Endothelial cell (in vitro differentiated cells): ENCODE measurements around the gene KCND2. TPM values are rescaled to one million over a fixed set of nuclear protein-coding genes. Genes with fewer than 3 reads are reported as not detected.

Experiments
- DNase-seq: peaks from one replicate; pipeline ENCODE4 v3.0.0; 2021; ENCODE audit warnings: low spot score
- H3K27ac Mint-ChIP-seq: one replicate; pipeline ENCODE4 v1.8.0; 2021; ENCODE audit warnings: mixed read lengths, inconsistent platforms; ENCODE audit not compliant: unreplicated experiment
- H3K27me3 Mint-ChIP-seq: one replicate; pipeline ENCODE4 v1.8.0; 2021; ENCODE audit warnings: mild to moderate bottlenecking, moderate library complexity, mixed read lengths, inconsistent platforms; ENCODE audit not compliant: unreplicated experiment
- H3K36me3 Mint-ChIP-seq: one replicate; pipeline ENCODE4 v1.8.0; 2021; ENCODE audit warnings: mild to moderate bottlenecking, low read depth, mixed read lengths, inconsistent platforms; ENCODE audit not compliant: unreplicated experiment
- H3K4me1 Mint-ChIP-seq: one replicate; pipeline ENCODE4 v1.8.0; 2021; ENCODE audit warnings: mild to moderate bottlenecking, mixed read lengths, inconsistent platforms; ENCODE audit not compliant: unreplicated experiment
- H3K4me3 Mint-ChIP-seq: one replicate; pipeline ENCODE4 v1.8.0; 2021; ENCODE audit warnings: mild to moderate bottlenecking, mixed read lengths, inconsistent platforms; ENCODE audit not compliant: unreplicated experiment
- H3K9me3 Mint-ChIP-seq: one replicate; pipeline ENCODE4 v1.8.0; 2021; ENCODE audit warnings: mixed read lengths, inconsistent platforms; ENCODE audit not compliant: unreplicated experiment
- CTCF ChIP-seq: fragments of 200-600 bp; sonication (generic); IDR thresholded peaks from one replicate; pipeline ENCODE4 v1.5.0; 2021; ENCODE audit warnings: antibody characterized with exemption; ENCODE audit not compliant: unreplicated experiment
- total RNA-seq: library from RNA; stranded (reverse); fragmentation: NEBNext Ultra II Directional; extraction: Animal tissue kit (Norgen Biotek cat#: 25700); gene quantifications from one replicate; pipeline ENCODE4 v1.2.1, GENCODE V29; 2021; ENCODE audit not compliant: unreplicated experiment

KCND2 gene
- total RNA-seq, 1 donor from 2014 or later = 0.28 TPM

GRCh38 chr7:120445276-120445675 lies 172.3 kb downstream of the KCND2 start:
- TF ChIP-seq CTCF = no peak
- Mint-ChIP-seq H3K4me3 (no peak overlapping the region), H3K4me1 (no peaks in the 10 kb centered on the region), H3K36me3 (no peaks in the 10 kb centered on the region), H3K27ac (no peak overlapping the region), H3K9me3 (no peaks in the 10 kb centered on the region), H3K27me3 (no peaks in the 10 kb centered on the region)
- no peak for DNase-seq

DNA sequence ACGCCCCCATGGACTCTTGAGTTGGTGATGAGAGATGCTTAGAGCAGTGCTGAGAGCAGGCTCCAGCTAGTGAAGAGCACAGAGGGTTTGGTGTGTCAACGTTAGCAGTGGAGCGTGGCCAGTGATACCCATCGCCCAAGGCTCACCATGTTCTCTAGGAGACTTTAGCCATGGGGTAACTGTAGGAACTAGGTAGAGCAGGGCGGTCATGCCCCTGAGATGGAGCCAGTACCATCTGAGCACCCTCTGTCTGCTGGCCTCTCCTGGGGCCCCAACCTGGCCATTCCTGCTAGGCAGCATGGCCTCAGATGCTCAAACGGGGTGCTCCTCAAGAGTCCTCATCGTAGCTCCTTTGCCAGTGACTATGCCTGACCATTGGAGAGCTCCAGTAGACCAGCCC lies 179.7 kb downstream of the KCND2 start:
- peaks cover 3% of the 10 kb centered on the region for H3K27me3 Mint-ChIP-seq
- H3K9me3 Mint-ChIP-seq = peaks cover 9% of the 10 kb centered on the region
- no peak overlapping the region for H3K27ac Mint-ChIP-seq
- peaks cover 11% of the 10 kb centered on the region for H3K36me3 Mint-ChIP-seq
- TF ChIP-seq CTCF = no peak
- H3K4me1 Mint-ChIP-seq = no peaks in the 10 kb centered on the region
- no peak for DNase-seq
- no peak overlapping the region for H3K4me3 Mint-ChIP-seq

GRCh38 chr7:120456699-120457098 lies 183.7 kb downstream of the KCND2 start:
- Mint-ChIP-seq H3K27me3 (peaks cover 3% of the 10 kb centered on the region), H3K36me3 (peaks cover 11% of the 10 kb centered on the region), H3K4me1 (no peaks in the 10 kb centered on the region), H3K9me3 (peaks cover 9% of the 10 kb centered on the region), H3K4me3 (no peak overlapping the region), H3K27ac (no peak overlapping the region)
- no peak for DNase-seq
- no peak for TF ChIP-seq CTCF

DNA sequence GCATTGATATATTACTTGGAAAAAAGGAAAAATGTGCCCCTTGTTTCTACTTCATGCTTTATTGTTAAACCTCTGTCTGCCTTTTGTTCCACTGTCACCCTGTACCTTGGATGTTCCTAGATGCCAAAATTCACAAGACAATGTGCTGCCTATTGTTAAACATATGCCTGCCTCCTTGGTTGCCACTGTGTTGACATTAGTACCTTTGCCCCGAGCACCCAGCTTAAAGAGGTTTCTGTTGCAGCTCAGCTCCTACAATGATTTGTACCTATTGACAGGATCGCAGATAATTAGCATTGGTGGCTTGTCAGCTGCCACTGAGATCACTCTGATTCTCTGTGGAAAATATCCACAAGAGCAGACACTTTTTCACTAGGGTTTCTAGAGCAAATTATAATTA lies 188.0 kb downstream of the KCND2 start:
- Mint-ChIP-seq H3K4me3 (no peak overlapping the region), H3K36me3 (peaks cover 3% of the 10 kb centered on the region), H3K4me1 (no peaks in the 10 kb centered on the region), H3K9me3 (peaks cover 5% of the 10 kb centered on the region), H3K27me3 (peaks cover 1% of the 10 kb centered on the region), H3K27ac (no peak overlapping the region)
- DNase-seq = no peak
- no peak for TF ChIP-seq CTCF

DNA sequence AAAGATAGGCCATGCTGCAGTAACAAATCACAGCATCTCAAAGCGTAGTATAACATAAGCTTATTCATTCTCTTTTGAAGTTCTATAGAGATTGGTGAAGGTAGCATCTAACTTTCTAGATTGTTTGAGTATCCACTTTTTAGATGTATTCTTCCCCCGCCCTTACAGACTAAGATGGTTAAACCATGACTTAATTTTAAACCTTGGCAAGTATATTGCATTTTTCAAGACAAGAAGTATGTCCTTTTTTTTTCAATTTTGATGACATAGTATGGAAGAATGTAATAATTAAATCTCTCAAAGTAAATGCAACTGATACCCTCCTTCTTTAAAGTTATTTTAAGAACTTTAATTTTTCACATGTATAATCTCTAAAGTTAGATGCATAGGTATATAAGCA lies 190.0 kb downstream of the KCND2 start:
- H3K27ac Mint-ChIP-seq = no peak overlapping the region
- H3K36me3 Mint-ChIP-seq = no peaks in the 10 kb centered on the region
- no peak for DNase-seq
- H3K4me3 Mint-ChIP-seq = no peak overlapping the region
- H3K9me3 Mint-ChIP-seq = no peaks in the 10 kb centered on the region
- TF ChIP-seq CTCF = no peak
- peaks cover 1% of the 10 kb centered on the region for H3K27me3 Mint-ChIP-seq
- H3K4me1 Mint-ChIP-seq = no peaks in the 10 kb centered on the region
